Right renal cortex interstitium (tissue), 3 donors: ENCODE data around the gene KRT6B. TPM values are rescaled to one million over a fixed set of nuclear protein-coding genes. Genes with fewer than 3 reads are reported as not detected.
"Not testable (repeated sequence)": the region's sequence is repeated elsewhere in the genome, so short reads cannot be mapped to it uniquely, and the experiment has no call there.

Experiments
- DNase-seq, 3 donors: peaks; one replicate each; pipeline ENCODE4 v3.0.0-alpha.2; 2013; ENCODE audit warnings: low read depth in 3 of 3, low spot score in 2 of 3
- polyA plus RNA-seq, 3 donors: library from polyadenylated mRNA; unstranded; fragments of 120-200 nt; gene quantifications; one replicate each; pipeline ENCODE4 v1.2.1, GENCODE V29; 2013; ENCODE audit not compliant: insufficient read length in 3 of 3

Gene KRT6B
- polyA plus RNA-seq, 3 donors, result not detected

DNA sequence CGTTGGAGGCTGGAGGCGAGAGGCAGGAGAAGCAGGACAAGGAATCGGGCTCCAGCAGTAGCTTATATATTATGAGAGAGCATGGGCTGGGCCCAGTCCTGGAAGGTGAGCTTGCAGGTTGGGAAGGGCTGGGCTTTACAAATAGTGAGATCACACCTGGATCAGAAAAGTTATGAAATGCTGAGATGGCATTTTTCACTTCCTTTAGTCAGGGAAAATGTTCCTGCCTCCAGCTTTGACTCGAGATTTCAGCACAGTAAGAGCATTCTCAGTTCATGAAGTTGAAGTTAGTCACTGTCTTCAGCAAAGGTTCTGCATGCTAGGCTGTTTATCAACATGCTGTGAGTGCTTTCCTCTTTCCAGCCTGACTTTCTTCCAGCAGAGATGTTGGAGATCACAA is 21.8 kb upstream of the KRT6B start, which contains the start of gene KRT6C:
TSS of gene KRT6C (minus strand) at position 38 of the 400 bp plus-strand sequence. CDS start 68 bp downstream, outside the sequence.
- DNase-seq, result no peak

DNA sequence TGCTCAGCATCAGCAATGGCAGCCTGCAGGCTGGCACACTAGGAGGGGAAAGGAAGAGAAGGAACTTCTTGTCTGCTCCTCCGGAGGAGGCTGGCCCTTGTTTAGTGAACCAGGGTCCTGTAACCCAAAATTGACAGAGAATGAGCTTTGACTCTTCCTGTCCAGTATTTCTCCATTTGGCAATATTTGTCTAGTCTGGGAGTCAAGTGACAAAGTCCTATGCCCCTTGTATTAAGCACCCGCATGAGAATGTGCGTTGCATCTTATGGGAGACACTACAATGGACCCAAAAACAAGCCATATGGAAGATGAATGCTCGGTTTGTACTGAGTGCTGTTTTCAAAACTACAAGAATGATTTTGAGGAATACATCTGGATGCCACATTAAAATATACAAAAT is 17.9 kb upstream of the KRT6B start:
- no peak for DNase-seq

DNA sequence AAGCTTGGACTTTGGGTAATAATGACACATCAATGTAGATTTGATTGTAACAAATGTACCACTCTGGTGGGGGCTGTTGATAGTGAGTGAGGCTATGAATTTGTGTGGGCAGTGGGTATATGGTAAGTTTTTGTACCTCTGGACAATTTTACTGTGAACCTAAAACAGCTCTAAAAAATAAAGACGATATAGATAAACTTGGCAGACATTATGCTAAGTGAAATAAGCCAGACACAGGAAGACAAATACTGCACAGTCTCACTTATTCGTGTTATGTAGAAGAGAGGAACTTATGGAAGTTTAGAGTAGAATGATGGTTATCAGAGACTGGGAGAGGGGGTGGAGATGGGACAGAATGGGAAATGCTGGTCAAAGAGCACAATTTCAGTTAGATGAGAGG is 13.0 kb upstream of the KRT6B start:
- DNase-seq, result no peak

DNA sequence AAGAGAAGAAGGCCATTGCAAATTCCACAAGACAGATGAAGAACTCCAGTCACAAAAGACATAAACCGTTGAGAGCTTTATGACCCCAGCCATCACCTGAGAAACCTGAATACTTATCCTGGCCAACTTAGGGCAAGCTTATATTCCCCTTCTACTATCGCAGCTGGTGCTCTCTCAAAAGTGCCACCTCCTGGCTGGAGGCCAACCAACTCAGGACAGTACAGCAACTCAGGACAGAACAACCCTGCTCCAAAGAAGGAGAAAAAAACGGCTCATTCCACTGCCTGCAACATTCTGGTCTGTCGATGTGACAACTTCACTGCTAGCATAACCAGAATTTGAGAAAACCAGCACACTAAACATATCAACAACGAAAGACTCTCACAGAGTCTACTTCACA is 9.7 kb upstream of the KRT6B start:
- DNase-seq, result no peak

DNA sequence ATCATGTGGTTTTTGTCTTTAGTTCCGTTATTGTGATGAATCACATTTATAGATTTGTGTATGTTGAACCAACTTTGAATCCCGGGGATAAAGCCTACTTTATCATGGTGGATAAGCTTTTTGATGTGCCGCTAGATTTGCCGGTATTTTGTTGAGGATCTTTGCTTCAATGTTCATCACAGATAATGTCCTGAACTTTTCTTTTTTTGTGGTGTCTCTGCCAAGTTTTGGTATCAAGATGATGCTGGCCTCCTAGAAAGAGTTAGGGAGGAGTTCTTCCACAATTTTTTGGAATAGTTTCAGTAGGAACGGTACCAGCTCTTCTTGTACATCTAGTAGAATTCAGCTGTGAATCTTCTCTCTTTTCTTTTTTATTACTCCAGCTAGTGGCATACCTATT is 6.9 kb upstream of the KRT6B start:
- DNase-seq, result no peak

DNA sequence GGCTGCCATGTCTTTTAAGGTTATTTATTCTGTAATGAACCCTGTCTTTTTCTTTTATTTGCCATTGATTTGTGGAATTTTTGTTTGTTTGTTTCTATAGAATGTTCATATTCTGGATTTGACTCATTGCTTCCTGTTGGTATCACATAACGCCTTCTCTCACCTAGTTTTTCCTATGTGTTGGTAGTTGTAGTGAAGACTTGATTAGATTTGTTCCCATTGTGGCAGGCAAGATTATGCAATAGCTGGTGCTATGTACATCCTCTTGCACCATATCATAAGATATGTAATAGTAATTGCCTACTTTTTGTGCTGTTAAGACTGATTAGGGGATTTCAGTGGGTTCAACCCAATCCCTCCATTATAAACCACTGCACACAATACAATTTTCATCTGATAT is 3.9 kb upstream of the KRT6B start:
- DNase-seq, result no peak

DNA sequence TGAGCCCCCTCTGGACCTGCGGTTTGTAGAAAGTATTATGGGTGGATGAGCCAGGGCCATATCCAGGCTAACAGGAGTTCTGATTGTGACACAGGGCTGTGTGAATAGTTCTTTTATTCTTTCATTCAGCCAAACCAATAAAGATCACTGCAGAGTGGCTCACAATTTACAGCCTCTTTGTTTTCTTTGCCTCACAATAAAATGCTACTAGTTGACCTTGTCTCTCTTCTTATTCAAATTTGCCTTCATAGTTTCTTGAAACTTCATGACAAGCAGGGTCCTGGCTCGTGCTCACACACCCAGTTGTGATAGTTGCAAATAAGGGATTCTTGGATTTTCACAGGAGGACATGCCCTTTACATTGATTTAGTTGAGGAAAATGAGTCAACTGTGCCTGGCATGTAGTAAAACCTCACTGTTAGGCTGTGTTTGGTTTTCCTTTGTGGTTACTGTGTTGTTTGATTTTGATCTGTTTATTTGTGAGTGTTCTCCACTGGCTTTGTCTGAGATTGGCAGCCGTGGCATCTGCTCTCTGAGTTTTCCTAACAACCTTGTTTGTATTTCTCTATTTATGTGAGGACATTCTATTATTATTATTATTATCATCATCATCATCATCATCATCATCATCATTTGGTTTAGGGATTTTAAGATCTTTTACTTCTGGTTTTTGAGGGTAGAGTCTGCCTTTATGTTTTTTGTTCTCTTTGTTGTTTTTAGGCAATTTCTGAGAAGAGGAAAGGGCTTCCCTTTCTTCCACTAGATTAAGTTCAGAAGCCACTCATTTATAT is 2.7 kb upstream of the KRT6B start:
- DNase-seq, result no peak

DNA sequence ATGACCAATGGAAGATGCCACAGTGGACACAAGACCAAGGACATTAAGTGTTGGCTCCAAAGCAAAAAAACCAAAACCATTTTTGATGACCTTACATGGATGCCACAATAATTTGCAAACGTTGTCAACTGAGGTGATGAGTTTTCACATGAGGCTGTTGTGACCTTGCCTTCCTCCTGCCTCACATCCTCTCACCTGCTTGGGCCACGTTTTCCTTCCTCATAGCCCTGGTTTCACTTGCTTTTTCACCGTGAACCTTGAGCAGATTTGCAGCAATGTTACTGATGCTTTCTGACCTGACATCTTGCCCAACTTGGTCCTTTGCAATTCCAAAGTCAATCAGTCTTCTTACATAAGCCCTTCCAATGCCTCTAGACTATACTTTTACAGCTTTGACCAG is 3.7 kb downstream of the KRT6B start:
- DNase-seq, result no peak

DNA sequence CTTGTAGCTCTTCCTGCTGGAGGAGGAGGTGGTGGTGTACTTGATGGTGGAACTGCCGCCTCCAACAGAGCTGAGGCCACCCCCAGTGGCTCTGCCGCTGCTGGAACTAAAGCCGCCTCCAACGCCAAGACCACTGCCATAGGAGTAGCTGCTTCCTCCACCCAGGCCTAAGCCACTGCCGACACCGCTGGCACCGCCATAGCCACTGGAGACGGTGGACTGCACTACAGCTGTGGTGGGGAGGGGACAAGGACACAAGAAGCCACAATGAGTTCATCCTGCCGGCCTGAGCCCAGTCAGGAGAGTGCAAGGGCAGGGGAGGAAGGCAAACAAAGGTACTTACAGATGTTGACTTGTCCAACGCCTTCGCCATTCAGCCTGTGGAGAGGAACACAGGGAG is 4.8 kb downstream of the KRT6B start:
- DNase-seq, result not testable (repeated sequence)

DNA sequence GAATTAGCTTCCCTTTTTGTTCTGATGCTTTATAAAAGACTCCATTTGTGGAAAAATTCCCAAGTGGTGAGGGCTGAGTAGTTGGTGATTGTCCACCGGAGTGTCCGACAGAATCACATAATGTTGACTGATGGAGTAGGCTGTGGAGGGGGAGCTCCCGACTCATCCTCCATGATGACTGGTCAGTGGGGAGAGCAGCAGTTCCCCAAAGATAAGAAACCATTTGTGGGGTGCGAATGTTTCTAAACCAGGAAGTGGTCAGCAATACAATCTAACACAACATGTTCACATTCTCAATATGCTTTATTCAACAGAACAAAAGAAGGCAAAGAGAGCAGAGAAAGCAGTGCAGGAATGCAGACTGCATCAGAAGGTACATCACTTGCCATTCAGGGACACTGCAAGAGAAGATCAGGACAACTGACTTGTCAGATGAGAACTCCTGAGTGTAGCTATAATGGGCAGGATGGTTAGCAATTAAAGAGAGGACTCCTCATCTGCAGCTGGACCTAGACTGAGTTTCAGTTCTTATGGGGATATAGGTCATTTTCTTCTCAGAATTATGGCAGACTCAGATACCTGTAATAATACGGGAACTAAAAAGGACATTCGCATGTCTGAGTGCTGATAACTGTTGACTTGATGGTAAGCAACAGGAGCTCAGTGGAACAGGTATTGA is 5.4 kb downstream of the KRT6B start:
- no peak for DNase-seq

DNA sequence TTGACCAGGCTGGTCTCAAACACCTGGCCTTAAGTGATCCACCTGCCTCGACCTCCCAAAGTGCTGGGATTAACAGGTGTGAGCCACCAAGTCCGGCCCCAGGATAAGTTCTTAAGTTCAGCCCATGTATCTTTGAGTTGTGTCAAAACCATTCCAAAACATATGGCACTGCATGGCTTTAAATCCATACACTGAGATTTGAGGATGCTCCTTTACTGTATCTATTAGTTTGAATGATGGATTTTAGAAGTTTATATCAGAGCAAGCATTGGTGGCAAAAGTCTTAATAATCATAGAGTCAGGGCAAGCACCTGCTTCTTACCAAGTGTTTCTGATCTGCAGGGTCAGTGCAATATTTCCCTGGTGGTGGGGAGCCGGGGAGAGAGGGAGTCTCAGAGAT is 6.1 kb downstream of the KRT6B start:
- no peak for DNase-seq

DNA sequence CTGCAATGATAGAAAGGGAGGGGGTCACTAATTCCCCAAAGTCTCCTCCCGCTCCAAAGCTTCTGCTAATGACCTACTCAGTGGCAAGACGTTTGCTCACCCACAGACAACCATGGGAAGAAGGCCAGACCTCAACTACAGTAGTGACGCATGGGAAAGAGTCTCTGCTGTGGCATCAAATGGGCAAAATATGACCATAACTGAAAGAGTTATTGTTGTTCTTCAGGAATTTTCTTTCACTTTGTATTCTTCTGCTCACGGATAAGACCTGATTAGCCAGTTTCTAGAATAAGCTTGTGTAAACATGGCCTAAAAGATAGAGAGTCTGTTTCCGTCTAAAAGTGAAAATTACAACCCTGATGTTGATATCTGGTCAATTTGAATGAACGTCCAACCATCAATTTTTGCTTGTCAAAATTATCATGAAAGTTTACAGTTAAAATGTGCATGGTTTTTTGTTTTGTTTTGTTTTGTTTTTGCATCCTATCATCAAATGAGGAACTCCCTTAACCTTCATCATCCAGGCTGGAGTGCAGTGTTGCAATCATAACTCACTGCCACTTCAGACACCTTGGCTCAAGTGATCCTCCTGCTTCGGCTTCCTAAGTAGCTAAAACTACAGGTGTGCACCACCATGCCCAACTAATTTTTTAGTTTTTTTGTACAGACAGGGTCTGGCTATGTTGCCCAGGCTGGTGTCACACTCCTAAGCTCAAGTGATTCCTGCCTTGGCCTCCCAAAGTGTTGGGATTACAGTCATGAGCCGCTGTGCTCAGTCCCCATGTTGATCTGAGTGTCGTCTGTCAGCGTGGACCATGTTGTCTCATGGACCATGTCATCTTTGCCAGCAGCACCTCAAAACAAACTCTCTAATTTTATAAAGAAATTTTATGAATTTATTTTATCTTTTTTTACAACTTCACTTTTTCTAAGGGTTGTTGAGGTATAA is 7.0 kb downstream of the KRT6B start:
- DNase-seq, result no peak

DNA sequence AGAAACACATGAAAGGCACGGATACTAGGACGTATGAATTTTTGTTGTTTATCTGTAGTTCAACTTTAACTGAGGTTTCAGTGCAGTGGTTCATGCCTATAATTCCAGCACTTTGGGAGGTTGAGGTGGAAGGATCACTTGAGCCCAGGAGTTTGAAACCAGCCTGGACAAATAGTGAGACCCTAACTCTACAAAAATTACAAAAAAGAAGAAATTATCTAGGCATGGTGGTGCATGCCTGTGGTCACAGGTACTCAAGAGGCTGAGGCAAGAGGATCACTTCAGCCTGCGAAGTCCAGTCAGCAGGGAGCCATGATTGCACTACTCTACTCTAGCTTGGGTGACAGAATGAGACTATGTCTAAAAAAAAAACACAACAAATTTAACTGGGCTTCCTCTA is 8.0 kb downstream of the KRT6B start:
- no peak for DNase-seq

DNA sequence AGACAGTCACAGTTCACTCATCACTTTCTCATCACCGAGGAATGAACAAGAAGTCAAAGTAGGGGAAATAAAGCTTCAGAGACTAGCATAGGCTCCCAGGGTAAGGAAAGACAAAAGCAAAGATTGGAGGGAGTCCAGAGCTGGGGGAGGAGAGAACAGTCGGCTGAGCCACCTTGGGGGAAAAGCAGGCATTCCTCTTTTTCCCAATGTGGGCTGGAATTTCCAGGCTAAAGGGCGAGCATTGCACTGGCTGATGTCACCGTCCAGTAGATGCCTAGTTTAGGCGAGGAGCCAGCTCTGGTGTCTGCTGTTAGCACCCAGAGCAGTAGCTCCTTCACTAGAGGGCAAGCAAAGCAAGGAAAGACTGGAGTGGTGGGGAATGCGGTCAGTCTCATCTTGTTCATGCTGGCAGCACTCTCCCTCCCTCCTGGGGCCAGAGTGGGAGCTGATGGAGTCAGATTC is 9.3 kb downstream of the KRT6B start:
- DNase-seq, result no peak

DNA sequence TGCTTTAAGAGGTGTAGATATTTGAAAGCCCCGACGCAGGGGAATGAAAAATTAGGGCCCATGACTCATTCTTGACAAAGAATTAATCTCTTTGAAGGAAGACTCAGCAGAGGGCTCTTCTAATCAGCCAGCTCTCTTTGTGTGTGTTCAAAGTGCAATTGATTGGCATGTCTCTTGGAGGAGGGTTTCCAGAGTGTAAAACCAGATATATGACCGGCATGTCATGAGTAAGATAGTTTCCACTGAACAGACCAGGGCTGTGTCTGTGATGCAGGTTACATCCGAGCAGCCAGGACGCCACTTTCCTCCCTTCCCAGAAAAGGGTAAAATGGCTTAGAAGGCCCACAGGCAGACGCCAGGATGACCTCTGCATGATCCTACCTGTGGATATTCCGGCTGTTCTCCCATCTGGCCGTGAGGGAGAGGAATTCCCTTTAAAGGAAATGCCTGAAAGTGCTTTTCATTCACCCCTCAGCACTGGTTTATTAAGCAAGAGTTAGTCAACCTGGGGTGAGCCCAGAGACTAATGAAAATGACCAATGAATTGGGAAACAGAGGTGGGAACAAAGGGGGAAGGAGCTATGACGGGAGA is 10.5 kb downstream of the KRT6B start:
- DNase-seq, result no peak

DNA sequence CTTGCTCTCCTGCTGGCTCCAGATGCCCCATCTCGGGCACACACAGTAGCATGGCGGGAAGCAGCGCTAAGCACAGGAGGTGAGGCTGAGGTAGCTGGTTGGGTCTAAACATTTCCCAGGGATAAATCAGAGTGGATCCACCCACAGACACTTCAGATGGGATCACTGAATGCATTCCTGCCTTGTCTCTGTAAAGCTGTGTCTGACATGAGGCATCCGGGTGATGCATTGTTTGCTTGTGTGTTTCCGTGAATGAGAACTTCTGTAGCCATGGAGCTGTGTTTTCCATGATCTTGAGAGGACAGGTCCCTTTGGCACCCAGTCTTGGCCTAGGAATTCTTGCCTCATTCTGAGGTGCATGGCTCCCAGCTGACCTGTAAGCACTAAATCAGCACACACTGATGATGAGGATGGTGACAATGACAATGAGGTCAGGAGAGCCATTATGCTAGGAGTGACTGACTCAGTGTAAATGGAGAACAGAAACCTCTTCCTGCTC is 11.1 kb downstream of the KRT6B start:
- DNase-seq, result no peak

DNA sequence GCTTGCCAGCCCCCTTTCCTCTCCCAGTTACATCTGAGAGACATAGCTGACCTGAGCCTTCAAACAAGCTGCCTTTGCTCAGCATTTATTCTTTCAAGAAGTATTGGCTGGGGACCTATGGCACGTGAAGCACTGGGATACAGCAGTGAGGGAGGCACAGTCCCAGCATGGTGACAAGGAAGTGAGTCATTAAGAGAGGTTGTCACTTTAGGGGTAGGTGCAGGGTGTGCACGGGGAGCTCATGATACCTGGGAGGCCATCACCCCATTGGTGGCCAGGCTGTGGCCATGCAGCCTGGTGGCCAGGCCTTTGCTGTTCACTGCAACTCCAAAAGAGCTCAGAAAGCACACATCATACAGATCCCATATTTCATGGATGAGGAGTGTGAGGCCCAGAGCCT is 12.1 kb downstream of the KRT6B start:
- no peak for DNase-seq

DNA sequence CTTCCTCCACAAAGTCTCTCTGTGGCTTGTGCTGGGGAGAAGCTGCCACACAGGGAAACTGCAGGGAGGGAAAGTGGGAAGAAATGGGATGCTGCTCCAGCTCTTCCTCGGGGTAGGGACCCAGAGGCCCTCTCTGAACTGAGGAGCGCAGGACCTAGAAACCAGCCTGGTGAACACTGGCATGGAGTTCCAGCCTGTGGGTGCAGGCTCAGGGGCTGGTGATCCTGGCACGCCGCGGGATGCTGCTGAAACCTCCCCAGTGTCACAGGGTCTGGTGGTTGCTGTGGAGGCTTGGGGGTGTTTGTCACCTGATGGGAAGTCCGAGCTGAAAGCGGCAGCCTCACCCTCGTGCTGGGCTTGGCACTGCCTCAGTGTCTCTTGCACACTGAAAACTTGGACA is 12.5 kb downstream of the KRT6B start:
- no peak for DNase-seq

DNA sequence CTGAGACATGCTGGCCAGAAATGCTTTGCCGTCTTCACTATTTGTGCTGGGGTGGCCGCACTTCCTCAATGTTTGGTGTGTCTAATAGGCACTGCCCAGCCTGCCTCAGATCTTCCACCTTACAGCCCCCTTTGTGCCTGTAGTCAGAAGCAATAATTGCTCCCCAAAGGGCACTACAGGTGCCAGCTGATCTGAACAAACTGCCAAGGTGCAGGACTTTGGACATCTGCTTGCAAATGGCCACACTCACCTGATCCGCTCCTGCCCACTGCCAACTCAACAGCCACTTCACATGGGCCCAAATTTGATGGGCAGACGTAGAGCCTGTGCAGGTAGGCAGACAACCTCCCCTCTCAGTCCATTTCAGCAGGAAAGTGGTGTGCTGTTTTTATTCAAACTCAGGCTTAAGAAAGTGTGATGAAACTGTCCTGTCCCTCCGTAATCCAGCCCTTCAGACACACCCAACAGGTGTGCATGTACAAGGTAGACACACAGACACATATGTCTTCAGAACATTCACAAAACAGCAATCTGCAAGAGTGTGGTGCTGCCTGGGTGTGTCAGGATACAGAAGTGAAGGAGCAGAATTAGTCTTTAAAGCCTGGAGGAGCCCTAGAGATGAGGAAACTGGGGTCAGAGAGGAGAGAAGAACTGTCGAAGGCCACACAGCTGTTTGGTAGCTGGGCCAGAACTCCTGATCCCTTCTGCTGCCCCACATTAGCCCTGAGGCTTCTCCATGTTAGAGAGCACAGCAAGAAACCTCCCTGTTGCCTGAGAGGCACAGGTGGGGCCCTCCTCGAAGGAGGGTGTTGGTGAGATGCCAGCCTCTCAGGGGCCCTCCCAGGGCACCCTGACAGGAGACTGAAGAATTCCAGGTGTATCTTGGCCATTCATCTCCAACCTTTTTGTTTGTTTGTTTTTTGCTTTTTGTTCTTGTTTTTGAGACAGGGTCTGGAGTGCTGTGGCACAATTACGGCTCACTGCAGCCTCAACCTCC is 13.3 kb downstream of the KRT6B start:
- no peak for DNase-seq
